H7 (cell line): ENCODE results near the gene TRPC6. TPM values are rescaled to one million over a fixed set of nuclear protein-coding genes. Genes with fewer than 3 reads are reported as not detected.

Experiments
- DNase-seq: peaks from one replicate; pipeline ENCODE4 v3.0.0; 2012
- H3K27me3 ChIP-seq: 2 replicates; pipeline ENCODE4 v1.6.0; 2011; ENCODE audit warnings: mild to moderate bottlenecking, low read length; ENCODE audit not compliant: control insufficient read depth, insufficient read depth
- H3K36me3 ChIP-seq: replicated peaks from 2 replicates; pipeline ENCODE4 v1.5.1; 2011; ENCODE audit warnings: low read length; ENCODE audit not compliant: control insufficient read depth, insufficient read depth
- H3K4me3 ChIP-seq: 2 replicates; pipeline ENCODE4 v1.5.1; 2011; ENCODE audit warnings: low read depth, mild to moderate bottlenecking, control low read depth, low read length, moderate library complexity; ENCODE audit not compliant: insufficient read depth
- total RNA-seq: library from RNA; depleted of rRNA; stranded (reverse); fragments of >200 nt; shearing (Covaris generic); gene quantifications from 2 replicates; pipeline ENCODE4 v1.2.3, GENCODE V29; 2014

Gene TRPC6
- total RNA-seq, 1 experiment from 2014 or later = 1.4 TPM

DNA sequence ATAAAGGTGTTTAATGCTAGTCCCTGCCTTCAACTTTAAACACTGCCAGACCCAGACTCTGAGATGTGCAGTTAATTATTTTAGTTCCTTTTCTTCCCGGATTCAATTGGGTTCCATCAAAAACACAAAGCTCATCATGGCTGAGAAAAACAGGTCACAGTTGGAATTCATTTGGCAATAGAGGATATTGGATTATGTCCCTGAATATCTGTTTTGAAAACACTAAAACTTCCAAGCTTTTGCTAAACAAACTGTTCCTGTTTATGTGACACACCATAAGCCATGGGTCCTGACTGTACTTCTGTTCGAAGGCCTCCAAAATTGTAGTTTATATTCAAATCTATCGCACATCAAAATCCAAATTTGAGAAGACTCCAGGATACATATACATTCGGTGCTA lies 150.7 kb downstream of the TRPC6 start:
- H3K27me3 ChIP-seq = no peaks in the 10 kb centered on the region
- no peak for DNase-seq
- no peaks in the 10 kb centered on the region for H3K36me3 ChIP-seq
- no peak overlapping the region for H3K4me3 ChIP-seq

DNA sequence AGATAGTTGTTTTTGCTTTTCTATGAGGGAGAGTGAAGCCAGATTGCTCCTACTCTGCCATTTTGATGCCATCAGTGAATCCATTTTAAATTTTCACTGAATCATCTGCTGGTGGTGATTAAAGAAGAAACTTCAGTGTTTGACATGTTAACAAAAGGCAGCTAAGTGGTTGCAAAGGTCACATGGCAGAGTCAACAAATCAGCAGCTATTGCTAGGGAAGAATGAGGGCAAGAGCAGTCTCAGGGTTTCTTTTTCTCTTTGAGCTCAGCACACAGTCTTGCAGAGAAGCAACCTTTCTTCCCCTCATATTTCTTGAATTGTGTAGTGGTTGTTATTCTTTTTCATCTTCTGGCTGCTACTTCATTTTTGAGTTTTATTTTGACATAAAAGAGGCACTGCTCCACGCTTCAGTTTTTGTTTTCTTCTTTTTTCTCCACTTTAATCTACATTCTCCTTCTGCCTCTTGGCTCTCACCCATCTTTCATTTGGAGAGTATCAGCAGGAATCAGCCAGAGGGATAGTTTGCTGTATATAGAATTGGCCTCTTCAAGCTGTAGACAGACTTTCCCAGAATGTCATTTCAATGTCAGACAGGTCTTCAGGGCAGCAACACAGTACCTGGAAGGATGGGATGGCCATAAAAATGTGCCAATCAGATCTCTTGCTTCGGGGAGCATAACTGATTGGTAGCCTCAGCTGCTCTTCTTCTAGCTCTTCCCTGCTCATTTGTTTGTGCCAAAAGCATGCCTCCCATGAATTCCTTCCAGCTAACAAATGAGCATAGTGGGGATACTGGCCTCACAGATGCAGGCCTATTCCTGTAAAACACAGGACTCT lies 153.9 kb downstream of the TRPC6 start:
- no peaks in the 10 kb centered on the region for H3K27me3 ChIP-seq
- peak; percentile 5 for DNase-seq
- H3K4me3 ChIP-seq = no peak overlapping the region
- H3K36me3 ChIP-seq = no peaks in the 10 kb centered on the region

- H3K27me3 ChIP-seq = no peaks in the 10 kb centered on the region
- H3K36me3 ChIP-seq = no peaks in the 10 kb centered on the region
- DNase-seq = peak; percentile 38
- H3K4me3 ChIP-seq = no peak overlapping the region
Observed at GRCh38 chr11:101428918-101429317, 154.9 kb downstream of the TRPC6 start.

GRCh38 chr11:101407324-101407723 lies 176.5 kb downstream of the TRPC6 start:
- Histone ChIP-seq H3K27me3 (no peaks in the 10 kb centered on the region), H3K36me3 (no peaks in the 10 kb centered on the region), H3K4me3 (no peak overlapping the region)
- DNase-seq = no peak
